Glutamatergic neuron (in vitro differentiated cells): Measurements from ENCODE around the gene ANGEL1. TPM values are rescaled to one million over a fixed set of nuclear protein-coding genes. Genes with fewer than 3 reads are reported as not detected.

ENCODE experiments used
- DNase-seq: peaks from one replicate; pipeline ENCODE4 v3.0.0; 2022
- H3K27ac Mint-ChIP-seq: one replicate; pipeline ENCODE4 v1.8.0; 2020; ENCODE audit warnings: mild to moderate bottlenecking, mixed read lengths, inconsistent platforms; ENCODE audit not compliant: unreplicated experiment
- H3K27me3 Mint-ChIP-seq: one replicate; pipeline ENCODE4 v1.8.0; 2020; ENCODE audit warnings: mild to moderate bottlenecking, moderate library complexity, mixed read lengths, inconsistent platforms; ENCODE audit not compliant: unreplicated experiment
- H3K36me3 Mint-ChIP-seq: one replicate; pipeline ENCODE4 v1.8.0; 2020; ENCODE audit warnings: mild to moderate bottlenecking, mixed read lengths, inconsistent platforms; ENCODE audit not compliant: unreplicated experiment
- H3K4me1 Mint-ChIP-seq: one replicate; pipeline ENCODE4 v1.8.0; 2020; ENCODE audit warnings: mild to moderate bottlenecking, low read depth, mixed read lengths, inconsistent platforms; ENCODE audit not compliant: unreplicated experiment
- H3K4me3 Mint-ChIP-seq: one replicate; pipeline ENCODE4 v1.8.0; 2020; ENCODE audit warnings: mild to moderate bottlenecking, mixed read lengths, inconsistent platforms; ENCODE audit not compliant: unreplicated experiment
- H3K9me3 Mint-ChIP-seq: one replicate; pipeline ENCODE4 v1.8.0; 2020; ENCODE audit warnings: mild to moderate bottlenecking, moderate library complexity, mixed read lengths, inconsistent platforms; ENCODE audit not compliant: unreplicated experiment
- CTCF ChIP-seq: fragments of 200-600 bp; sonication (generic); IDR thresholded peaks from one replicate; pipeline ENCODE4 v1.5.0; 2021; ENCODE audit not compliant: partially characterized antibody, unreplicated experiment
- total RNA-seq: library from RNA; stranded (reverse); fragmentation: NEBNext Ultra II Directional; extraction: Animal tissue kit (Norgen Biotek cat#: 25700); gene quantifications from one replicate; pipeline ENCODE4 v1.2.1, GENCODE V29; 2021; ENCODE audit not compliant: unreplicated experiment

The ANGEL1 gene
- total RNA-seq, 1 donor from 2014 or later: 13.6 TPM

GRCh38 chr14:76761960-76762410, 50.7 kb downstream of the ANGEL1 start:
- peaks cover 13% of the 10 kb centered on the region for H3K4me1 Mint-ChIP-seq
- peak overlapping the region; percentile 94 for H3K27ac Mint-ChIP-seq
- peaks cover 15% of the 10 kb centered on the region for H3K27me3 Mint-ChIP-seq
- peaks cover 11% of the 10 kb centered on the region for H3K9me3 Mint-ChIP-seq
- peak overlapping the region; percentile 93 for H3K4me3 Mint-ChIP-seq
- peaks cover 7% of the 10 kb centered on the region for H3K36me3 Mint-ChIP-seq
- peak; percentile 42 for DNase-seq
- no peak for TF ChIP-seq CTCF

GRCh38 chr14:76761136-76761959, 51.3 kb downstream of the ANGEL1 start, which contains the start of gene VASH1:
TSS of gene VASH1 (plus strand) at chr14:76761468. CDS start at chr14:76762822, 1,354 bp downstream.
- Mint-ChIP-seq H3K27me3 (peaks cover 15% of the 10 kb centered on the region), H3K4me1 (peaks cover 13% of the 10 kb centered on the region), H3K36me3 (peaks cover 7% of the 10 kb centered on the region), H3K9me3 (peaks cover 11% of the 10 kb centered on the region), H3K4me3 (peak within 1 kb of the TSS; percentile 93), H3K27ac (peak within 1 kb of the TSS; percentile 94)
- DNase-seq: peak; percentile 85
- TF ChIP-seq CTCF: no peak

- peaks cover 20% of the 10 kb centered on the region for H3K4me1 Mint-ChIP-seq
- no peak for TF ChIP-seq CTCF
- DNase-seq: no peak
- H3K27ac Mint-ChIP-seq: peak overlapping the region; percentile 64
- H3K27me3 Mint-ChIP-seq: peaks cover 15% of the 10 kb centered on the region
- H3K9me3 Mint-ChIP-seq: peaks cover 13% of the 10 kb centered on the region
- peaks cover 7% of the 10 kb centered on the region for H3K36me3 Mint-ChIP-seq
- peak overlapping the region; percentile 87 for H3K4me3 Mint-ChIP-seq
Observed at GRCh38 chr14:76760331-76761135, 52.1 kb downstream of the ANGEL1 start.

GRCh38 chr14:76759589-76759988, 53.1 kb downstream of the ANGEL1 start:
- no peak for TF ChIP-seq CTCF
- H3K27ac Mint-ChIP-seq: no peak overlapping the region
- no peak for DNase-seq
- peaks cover 17% of the 10 kb centered on the region for H3K4me1 Mint-ChIP-seq
- peaks cover 7% of the 10 kb centered on the region for H3K36me3 Mint-ChIP-seq
- peaks cover 13% of the 10 kb centered on the region for H3K9me3 Mint-ChIP-seq
- H3K4me3 Mint-ChIP-seq: peak overlapping the region; percentile 20
- H3K27me3 Mint-ChIP-seq: peaks cover 13% of the 10 kb centered on the region

- peaks cover 11% of the 10 kb centered on the region for H3K4me1 Mint-ChIP-seq
- peaks cover 13% of the 10 kb centered on the region for H3K27me3 Mint-ChIP-seq
- H3K9me3 Mint-ChIP-seq: peaks cover 9% of the 10 kb centered on the region
- DNase-seq: no peak
- peaks cover 7% of the 10 kb centered on the region for H3K36me3 Mint-ChIP-seq
- no peak overlapping the region for H3K4me3 Mint-ChIP-seq
- TF ChIP-seq CTCF: no peak
- no peak overlapping the region for H3K27ac Mint-ChIP-seq
Observed at GRCh38 chr14:76756371-76756750, 56.3 kb downstream of the ANGEL1 start.
